GM12878 (cell line): ENCODE measurements around the gene TSNAX.

ENCODE experiments used
- EGR1 ChIP-seq, 2 experiments: IDR thresholded peaks; 1 replicate in 1 of 2; 2 replicates in 1 of 2; pipeline ENCODE4 v1.6.1; 2011 to 2012; ENCODE audit warnings: low read depth in 2 of 2, low read length in 2 of 2, borderline replicate concordance in 1 of 2, mild to moderate bottlenecking in 1 of 2, moderate library complexity in 1 of 2
- GABPA ChIP-seq: IDR thresholded peaks from 2 replicates; pipeline ENCODE4 v1.6.1; 2014; ENCODE audit warnings: antibody characterized with exemption, low read depth, mild to moderate bottlenecking, inconsistent platforms
- POLR2A ChIP-seq: IDR thresholded peaks from 2 replicates; pipeline ENCODE4 v1.6.1; 2011; ENCODE audit warnings: low read depth, mild to moderate bottlenecking, low read length
- SRF ChIP-seq, 2 experiments: IDR thresholded peaks; 2 replicates each; pipeline ENCODE4 v1.6.1; 2011; ENCODE audit warnings: low read depth in 2 of 2, low read length in 2 of 2, mild to moderate bottlenecking in 1 of 2, moderate library complexity in 1 of 2
- TF ChIP-seq, protein P1 (sequence below): IDR thresholded peaks from 2 replicates; pipeline ENCODE4 v1.6.1; 2011; ENCODE audit warnings: borderline replicate concordance, low read depth, mild to moderate bottlenecking, moderate library complexity, mixed read lengths, low read length; ENCODE audit not compliant: insufficient read depth; ENCODE audit errors: extremely low read length
- TF ChIP-seq, protein P2 (sequence below): fragments of 450-650 bp; IDR thresholded peaks from 2 replicates; pipeline ENCODE4 v1.6.1; 2017; ENCODE audit warnings: mild to moderate bottlenecking, moderate library complexity
- TF ChIP-seq, protein P3 (sequence below), 3 experiments: IDR thresholded peaks in 2 of 3; conservative IDR thresholded peaks in 1 of 3; 2 replicates each; pipeline ENCODE4 v1.5.1; 2011; ENCODE audit warnings: low read depth in 3 of 3, low read length in 3 of 3, mild to moderate bottlenecking in 3 of 3, control low read depth in 2 of 3, moderate library complexity in 2 of 3, inconsistent platforms in 1 of 3, mixed read lengths in 1 of 3; ENCODE audit not compliant: control insufficient read depth in 2 of 3, insufficient read depth in 1 of 3; ENCODE audit errors: extremely low read depth in 1 of 3

DNA sequence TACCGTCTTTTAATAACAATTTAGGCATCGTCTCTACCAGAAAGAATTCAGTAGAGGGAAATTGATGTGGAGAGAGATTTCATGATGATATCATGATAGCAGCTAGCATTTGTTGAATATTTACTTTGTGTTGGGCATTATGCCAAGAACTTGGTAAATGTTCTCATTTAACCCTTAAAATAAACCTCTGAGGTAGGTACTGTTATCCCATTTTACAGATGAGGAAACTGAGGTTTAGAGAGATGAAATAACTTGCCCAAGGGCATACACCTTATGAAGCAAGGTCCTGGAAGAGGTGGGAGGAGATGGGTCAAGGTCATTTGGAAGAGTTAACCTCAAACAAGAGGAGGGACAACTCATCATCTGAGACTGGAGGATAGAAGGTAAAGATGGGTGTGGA is 34.8 kb downstream of the TSNAX start:
- TF ChIP-seq, protein P1, sequence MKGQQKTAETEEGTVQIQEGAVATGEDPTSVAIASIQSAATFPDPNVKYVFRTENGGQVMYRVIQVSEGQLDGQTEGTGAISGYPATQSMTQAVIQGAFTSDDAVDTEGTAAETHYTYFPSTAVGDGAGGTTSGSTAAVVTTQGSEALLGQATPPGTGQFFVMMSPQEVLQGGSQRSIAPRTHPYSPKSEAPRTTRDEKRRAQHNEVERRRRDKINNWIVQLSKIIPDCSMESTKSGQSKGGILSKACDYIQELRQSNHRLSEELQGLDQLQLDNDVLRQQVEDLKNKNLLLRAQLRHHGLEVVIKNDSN, result no peak
- no peak for TF ChIP-seq SRF (IDR thresholded peaks at IDR 0.05; ENCODE audit: low read depth in 2 of 2, low read length in 2 of 2)
- TF ChIP-seq GABPA, result no peak
- TF ChIP-seq EGR1 (IDR thresholded peaks at IDR 0.05; ENCODE audit: borderline replicate concordance in 1 of 2, low read depth in 2 of 2, low read length in 2 of 2), result no peak
- TF ChIP-seq POLR2A, result no peak
- TF ChIP-seq, protein P2, sequence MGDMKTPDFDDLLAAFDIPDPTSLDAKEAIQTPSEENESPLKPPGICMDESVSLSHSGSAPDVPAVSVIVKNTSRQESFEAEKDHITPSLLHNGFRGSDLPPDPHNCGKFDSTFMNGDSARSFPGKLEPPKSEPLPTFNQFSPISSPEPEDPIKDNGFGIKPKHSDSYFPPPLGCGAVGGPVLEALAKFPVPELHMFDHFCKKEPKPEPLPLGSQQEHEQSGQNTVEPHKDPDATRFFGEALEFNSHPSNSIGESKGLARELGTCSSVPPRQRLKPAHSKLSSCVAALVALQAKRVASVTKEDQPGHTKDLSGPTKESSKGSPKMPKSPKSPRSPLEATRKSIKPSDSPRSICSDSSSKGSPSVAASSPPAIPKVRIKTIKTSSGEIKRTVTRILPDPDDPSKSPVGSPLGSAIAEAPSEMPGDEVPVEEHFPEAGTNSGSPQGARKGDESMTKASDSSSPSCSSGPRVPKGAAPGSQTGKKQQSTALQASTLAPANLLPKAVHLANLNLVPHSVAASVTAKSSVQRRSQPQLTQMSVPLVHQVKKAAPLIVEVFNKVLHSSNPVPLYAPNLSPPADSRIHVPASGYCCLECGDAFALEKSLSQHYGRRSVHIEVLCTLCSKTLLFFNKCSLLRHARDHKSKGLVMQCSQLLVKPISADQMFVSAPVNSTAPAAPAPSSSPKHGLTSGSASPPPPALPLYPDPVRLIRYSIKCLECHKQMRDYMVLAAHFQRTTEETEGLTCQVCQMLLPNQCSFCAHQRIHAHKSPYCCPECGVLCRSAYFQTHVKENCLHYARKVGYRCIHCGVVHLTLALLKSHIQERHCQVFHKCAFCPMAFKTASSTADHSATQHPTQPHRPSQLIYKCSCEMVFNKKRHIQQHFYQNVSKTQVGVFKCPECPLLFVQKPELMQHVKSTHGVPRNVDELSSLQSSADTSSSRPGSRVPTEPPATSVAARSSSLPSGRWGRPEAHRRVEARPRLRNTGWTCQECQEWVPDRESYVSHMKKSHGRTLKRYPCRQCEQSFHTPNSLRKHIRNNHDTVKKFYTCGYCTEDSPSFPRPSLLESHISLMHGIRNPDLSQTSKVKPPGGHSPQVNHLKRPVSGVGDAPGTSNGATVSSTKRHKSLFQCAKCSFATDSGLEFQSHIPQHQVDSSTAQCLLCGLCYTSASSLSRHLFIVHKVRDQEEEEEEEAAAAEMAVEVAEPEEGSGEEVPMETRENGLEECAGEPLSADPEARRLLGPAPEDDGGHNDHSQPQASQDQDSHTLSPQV, result no peak
- TF ChIP-seq, protein P3, sequence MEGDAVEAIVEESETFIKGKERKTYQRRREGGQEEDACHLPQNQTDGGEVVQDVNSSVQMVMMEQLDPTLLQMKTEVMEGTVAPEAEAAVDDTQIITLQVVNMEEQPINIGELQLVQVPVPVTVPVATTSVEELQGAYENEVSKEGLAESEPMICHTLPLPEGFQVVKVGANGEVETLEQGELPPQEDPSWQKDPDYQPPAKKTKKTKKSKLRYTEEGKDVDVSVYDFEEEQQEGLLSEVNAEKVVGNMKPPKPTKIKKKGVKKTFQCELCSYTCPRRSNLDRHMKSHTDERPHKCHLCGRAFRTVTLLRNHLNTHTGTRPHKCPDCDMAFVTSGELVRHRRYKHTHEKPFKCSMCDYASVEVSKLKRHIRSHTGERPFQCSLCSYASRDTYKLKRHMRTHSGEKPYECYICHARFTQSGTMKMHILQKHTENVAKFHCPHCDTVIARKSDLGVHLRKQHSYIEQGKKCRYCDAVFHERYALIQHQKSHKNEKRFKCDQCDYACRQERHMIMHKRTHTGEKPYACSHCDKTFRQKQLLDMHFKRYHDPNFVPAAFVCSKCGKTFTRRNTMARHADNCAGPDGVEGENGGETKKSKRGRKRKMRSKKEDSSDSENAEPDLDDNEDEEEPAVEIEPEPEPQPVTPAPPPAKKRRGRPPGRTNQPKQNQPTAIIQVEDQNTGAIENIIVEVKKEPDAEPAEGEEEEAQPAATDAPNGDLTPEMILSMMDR (IDR thresholded peaks at IDR 0.05 in 2 of 3, conservative IDR thresholded peaks at IDR 0.05 in 1 of 3; ENCODE audit: control insufficient read depth in 2 of 3, extremely low read depth in 1 of 3, insufficient read depth in 1 of 3, low read depth in 3 of 3, low read length in 3 of 3), result no peak
